ENCODE results near the gene ZMYND11. TPM values are rescaled to one million over a fixed set of nuclear protein-coding genes. Genes with fewer than 3 reads are reported as not detected.

The ZMYND11 gene
- total RNA-seq, 4 donors from 2014 or later = 28.9 to 132 (median 37.2) TPM

DNA sequence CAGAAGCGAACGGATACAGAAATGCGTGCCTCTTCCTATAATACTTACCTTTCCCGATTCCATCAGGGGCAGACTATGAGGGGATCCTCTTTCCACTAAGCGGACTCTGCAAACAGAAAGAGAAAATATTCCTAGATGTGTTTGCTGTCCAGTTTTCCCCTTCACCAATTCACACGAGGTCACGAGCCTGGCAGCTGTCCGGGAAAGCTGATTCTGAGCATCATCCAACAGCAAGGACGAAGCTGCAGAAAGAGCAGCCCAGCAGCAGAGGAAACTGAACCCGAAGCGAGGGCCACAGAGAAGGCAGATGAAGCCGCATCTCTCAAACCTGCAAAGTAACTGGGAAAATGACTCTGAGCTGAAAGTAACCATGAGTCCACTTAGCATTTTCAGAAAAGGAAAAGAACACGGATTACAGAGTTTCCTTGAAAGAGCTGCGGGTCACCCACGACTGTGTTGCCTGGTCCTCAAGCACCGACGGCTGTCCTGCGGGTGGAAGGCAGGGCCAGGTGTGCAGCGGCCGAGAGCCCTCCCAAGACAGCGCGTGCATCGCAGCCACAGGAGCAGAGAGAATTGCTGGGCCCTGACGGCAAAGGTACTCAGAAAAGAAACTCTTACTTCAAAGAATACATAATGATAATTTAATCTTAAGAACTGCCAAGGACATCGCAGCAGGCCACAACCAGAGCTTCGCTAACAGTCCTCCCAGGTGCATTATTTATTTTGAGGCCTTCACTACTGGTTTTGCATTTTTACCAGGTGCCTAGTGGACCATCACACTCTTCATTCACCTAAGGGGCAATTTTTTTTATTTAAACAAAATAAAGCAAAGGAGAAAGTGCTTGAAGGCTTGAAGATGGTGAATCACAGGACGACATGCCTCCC is 153.3 kb downstream of the ZMYND11 start:
- Histone ChIP-seq H3K4me3 (no peak overlapping the region), H3K27ac (no peak overlapping the region), H3K4me1 (no peaks in the 10 kb centered on the region), H3K36me3 (peaks cover 0 to 44% (median 0%) of the 10 kb centered on the region in 3 donors), H3K27me3 (no peaks in the 10 kb centered on the region), H3K9me3 (no peaks in the 10 kb centered on the region)
- no peak for DNase-seq
- no peak for TF ChIP-seq POLR2A (IDR thresholded peaks at IDR 0.05)

DNA sequence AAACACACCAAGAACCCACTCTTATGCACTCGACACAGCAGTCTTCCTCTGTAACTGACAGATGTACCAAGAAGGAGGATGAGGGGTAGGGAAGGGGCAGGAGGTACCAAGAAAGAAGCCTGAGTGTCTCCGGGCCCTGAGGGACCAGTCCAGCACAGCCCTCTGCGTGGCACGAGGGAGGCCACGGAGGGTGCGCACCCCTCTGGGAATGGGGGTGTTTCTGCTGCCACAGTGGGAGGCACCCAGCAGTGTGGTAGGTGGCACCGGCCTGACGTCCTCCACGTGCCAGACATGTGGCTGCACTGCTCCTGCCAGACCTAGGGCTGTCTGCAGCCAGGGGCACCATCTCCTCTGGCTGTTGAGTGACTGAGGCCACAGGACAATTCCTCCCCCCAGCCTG is 154.3 kb downstream of the ZMYND11 start:
- Histone ChIP-seq H3K9me3 (no peaks in the 10 kb centered on the region), H3K27me3 (no peaks in the 10 kb centered on the region), H3K4me3 (no peak overlapping the region), H3K27ac (no peak overlapping the region), H3K36me3 (peaks cover 0 to 36% (median 0%) of the 10 kb centered on the region in 3 donors), H3K4me1 (no peaks in the 10 kb centered on the region)
- TF ChIP-seq CTCF (IDR thresholded peaks at IDR 0.05) = no peak
- no peak for TF ChIP-seq POLR2A (IDR thresholded peaks at IDR 0.05)
- no peak for DNase-seq

DNA sequence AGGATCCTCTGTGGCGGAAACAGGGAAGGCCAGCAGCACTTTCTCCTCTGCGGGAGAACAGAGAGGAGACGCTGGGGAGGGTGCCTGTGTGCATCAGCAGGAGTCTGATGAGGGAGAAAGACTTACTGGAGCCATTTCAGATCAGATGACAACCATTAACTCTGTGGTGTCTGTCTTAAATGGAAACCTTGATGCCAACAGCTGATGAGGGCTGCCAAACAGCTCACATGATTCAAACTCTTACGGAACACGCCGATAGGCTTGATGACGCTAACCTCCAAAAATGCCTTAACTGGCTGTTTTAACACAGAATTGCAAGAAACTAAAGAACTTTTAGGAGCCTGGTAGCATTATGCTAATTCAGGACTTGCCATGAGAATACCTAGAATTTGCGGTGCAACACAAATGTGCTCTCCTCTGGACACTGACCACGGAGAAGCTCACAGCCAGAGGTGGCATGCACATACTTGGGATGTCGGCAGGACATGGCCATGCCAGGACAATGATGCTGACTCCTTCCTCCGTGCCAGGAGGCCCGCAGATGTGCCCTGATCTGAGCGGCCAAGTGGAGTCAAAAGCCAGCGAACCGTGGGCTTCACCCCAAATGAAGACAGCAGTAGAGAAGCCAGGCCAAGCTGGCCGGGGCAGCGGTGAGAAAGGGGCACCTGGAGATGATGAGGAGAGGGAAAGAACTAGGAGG is 154.9 kb downstream of the ZMYND11 start:
- Histone ChIP-seq H3K9me3 (no peaks in the 10 kb centered on the region), H3K27ac (no peak overlapping the region), H3K36me3 (peaks cover 0 to 30% (median 0%) of the 10 kb centered on the region in 3 donors), H3K27me3 (no peaks in the 10 kb centered on the region), H3K4me3 (no peak overlapping the region), H3K4me1 (no peaks in the 10 kb centered on the region)
- DNase-seq = no peak
- TF ChIP-seq CTCF (IDR thresholded peaks at IDR 0.05) = no peak
- TF ChIP-seq POLR2A (IDR thresholded peaks at IDR 0.05) = no peak

- no peaks in the 10 kb centered on the region for H3K27me3 ChIP-seq
These were observed 158.4 kb downstream of the ZMYND11 start for GRCh38 chr10:293636-294035.

GRCh38 chr10:297567-297966 is 162.3 kb downstream of the ZMYND11 start:
- no peak for TF ChIP-seq CTCF (IDR thresholded peaks at IDR 0.05)
- TF ChIP-seq POLR2A (IDR thresholded peaks at IDR 0.05) = no peak
- Histone ChIP-seq H3K36me3 (peaks cover 0 to under 1% (median 0%) of the 10 kb centered on the region in 3 donors), H3K27me3 (no peaks in the 10 kb centered on the region), H3K4me1 (no peaks in the 10 kb centered on the region), H3K27ac (peak overlapping the region in 2 of 4 donors; percentile 25 to 44), H3K9me3 (no peaks in the 10 kb centered on the region), H3K4me3 (no peak overlapping the region)
- no peak for DNase-seq

More at GRCh38 chr10:293636-294035, 158.4 kb downstream of the ZMYND11 start:
- TF ChIP-seq CTCF (IDR thresholded peaks at IDR 0.05) (no peak), POLR2A (IDR thresholded peaks at IDR 0.05) (no peak)
- no peaks in the 10 kb centered on the region for H3K9me3 ChIP-seq
- H3K4me3 ChIP-seq = no peak overlapping the region
- H3K27ac ChIP-seq = no peak overlapping the region
- DNase-seq = no peak
- no peaks in the 10 kb centered on the region for H3K4me1 ChIP-seq
- peaks cover 0 to 21% (median 0%) of the 10 kb centered on the region in 3 donors for H3K36me3 ChIP-seq

DNA sequence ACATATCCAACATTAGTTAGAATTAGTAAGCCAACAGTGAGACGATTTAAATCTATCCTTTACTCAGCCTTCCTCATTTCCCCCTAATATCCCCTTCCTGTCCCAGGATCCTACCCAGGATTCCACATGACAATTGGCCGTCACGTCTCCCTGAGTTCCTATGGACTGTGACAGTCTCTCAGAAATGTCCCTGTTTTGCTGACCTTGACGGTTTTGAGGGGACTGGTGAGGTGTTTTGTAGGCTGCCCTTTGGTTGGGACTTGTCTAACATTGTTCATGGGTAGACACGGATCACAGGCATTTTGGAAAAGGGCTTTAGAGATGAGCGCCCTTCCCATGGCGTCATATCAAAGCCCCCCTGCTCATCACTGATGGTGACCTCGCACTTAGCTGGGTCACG is 162.8 kb downstream of the ZMYND11 start:
- no peak for TF ChIP-seq POLR2A (IDR thresholded peaks at IDR 0.05)
- no peak for TF ChIP-seq CTCF (IDR thresholded peaks at IDR 0.05)
- Histone ChIP-seq H3K27me3 (no peaks in the 10 kb centered on the region), H3K9me3 (no peaks in the 10 kb centered on the region), H3K4me1 (no peaks in the 10 kb centered on the region), H3K27ac (peak overlapping the region in 1 of 4 donors; percentile 44), H3K4me3 (no peak overlapping the region), H3K36me3 (peaks cover 0 to 4% (median 0%) of the 10 kb centered on the region in 3 donors)
- no peak for DNase-seq

Data from Peyer's patch (tissue), 4 donors.